ENCODE results near the gene COPB2. TPM values are rescaled to one million over a fixed set of nuclear protein-coding genes. Genes with fewer than 3 reads are reported as not detected.
A peak's percentile ranks its signal among the peaks of the same experiment; 100 is the strongest.

Gene COPB2
- total and polyA plus RNA-seq, 4 experiments from 2014 or later, result 55.1 to 80.6 (median 79.0) TPM

GRCh38 chr3:139332092-139332491 lies 57.4 kb downstream of the COPB2 start:
- Mint-ChIP-seq H3K9me3 (no peaks in the 10 kb centered on the region), H3K4me3 (no peak overlapping the region), H3K27me3 (peaks cover 25 to 26% of the 10 kb centered on the region in 2 donors), H3K36me3 (no peaks in the 10 kb centered on the region), H3K27ac (no peak overlapping the region), H3K4me1 (peaks cover 5 to 20% (median 12%) of the 10 kb centered on the region in 4 donors)
- ChIA-PET POLR2A (ENCODE audit: partially characterized antibody) (no interaction called here), CTCF (ENCODE audit: partially characterized antibody) (interaction anchor here (0.9 kb wide), 1 partner anchor 220 kb away, joined by 3 read pairs; no protein-coding TSS in a partner anchor)
- Histone ChIP-seq H3K36me3 (ENCODE audit: insufficient read depth, low read length) (no peaks in the 10 kb centered on the region), H3K27me3 (ENCODE audit: insufficient read depth, low read length) (peaks cover 4% of the 10 kb centered on the region), H3K4me3 (ENCODE audit: low read length in 2 of 2) (no peak overlapping the region), H3K4me1 (ENCODE audit: insufficient read depth, low read length) (peaks cover 5% of the 10 kb centered on the region), H3K27ac (ENCODE audit: low read depth, low read length) (no peak overlapping the region), H3K9me3 (ENCODE audit: control insufficient read depth in 1 of 2, low read length in 2 of 2) (no peaks in the 10 kb centered on the region)
- intact Hi-C loops (cut with micrococcal nuclease), result no loop called here
- no peak for DNase-seq

- Histone ChIP-seq H3K27ac (ENCODE audit: low read depth, low read length) (no peak overlapping the region), H3K9me3 (ENCODE audit: control insufficient read depth in 1 of 2, low read length in 2 of 2) (no peaks in the 10 kb centered on the region), H3K36me3 (ENCODE audit: insufficient read depth, low read length) (no peaks in the 10 kb centered on the region), H3K4me3 (ENCODE audit: low read length in 2 of 2) (peak overlapping the region in 1 of 2 donors; percentile 8), H3K27me3 (ENCODE audit: insufficient read depth, low read length) (peaks cover 4% of the 10 kb centered on the region), H3K4me1 (ENCODE audit: insufficient read depth, low read length) (peaks cover 5% of the 10 kb centered on the region)
- Mint-ChIP-seq H3K27me3 (peaks cover 22 to 26% of the 10 kb centered on the region in 2 donors), H3K27ac (no peak overlapping the region), H3K4me1 (peaks cover 5 to 20% (median 12%) of the 10 kb centered on the region in 4 donors), H3K9me3 (no peaks in the 10 kb centered on the region), H3K4me3 (peak overlapping the region; percentile 66 to 84 (median 78)), H3K36me3 (no peaks in the 10 kb centered on the region)
- ChIA-PET POLR2A (ENCODE audit: partially characterized antibody) (no interaction called here), CTCF (ENCODE audit: partially characterized antibody) (interaction anchor here (0.7 to 3.1 kb wide), 17 partner anchors 11 to 406 kb away, joined by 3 to 34 read pairs (median 4); partner anchors contain the start of gene MRPS22)
- intact Hi-C loops (cut with micrococcal nuclease), result loop anchor here (1.0 to 5.0 kb wide), 2 partner anchors 393 to 737 kb away; partner anchors contain the start of gene CEP70
- peak; percentile 79 to 82 (median 81) for DNase-seq
These were observed 60.0 kb downstream of the COPB2 start for GRCh38 chr3:139329364-139329850.

GRCh38 chr3:139328356-139328755 lies 61.1 kb downstream of the COPB2 start:
- peaks cover 5 to 20% (median 12%) of the 10 kb centered on the region in 4 donors for H3K4me1 Mint-ChIP-seq
- Histone ChIP-seq H3K4me1 (ENCODE audit: insufficient read depth, low read length) (peaks cover 5% of the 10 kb centered on the region), H3K27me3 (ENCODE audit: insufficient read depth, low read length) (peaks cover 4% of the 10 kb centered on the region), H3K9me3 (ENCODE audit: control insufficient read depth in 1 of 2, low read length in 2 of 2) (no peaks in the 10 kb centered on the region), H3K36me3 (ENCODE audit: insufficient read depth, low read length) (no peaks in the 10 kb centered on the region), H3K4me3 (ENCODE audit: low read length in 2 of 2) (no peak overlapping the region), H3K27ac (ENCODE audit: low read depth, low read length) (no peak overlapping the region)
- ChIA-PET CTCF (ENCODE audit: partially characterized antibody) (interaction anchor here (1.1 to 3.1 kb wide), 10 partner anchors 10 to 911 kb away, joined by 3 to 34 read pairs (median 6); no protein-coding TSS in a partner anchor), POLR2A (ENCODE audit: partially characterized antibody) (no interaction called here)
- H3K4me3 Mint-ChIP-seq, result no peak overlapping the region
- H3K27me3 Mint-ChIP-seq, result peaks cover 22 to 28% of the 10 kb centered on the region in 2 donors
- H3K36me3 Mint-ChIP-seq, result no peaks in the 10 kb centered on the region
- H3K9me3 Mint-ChIP-seq, result no peaks in the 10 kb centered on the region
- intact Hi-C loops (cut with micrococcal nuclease), result loop anchor here (5.0 kb wide), 1 partner anchor 736 kb away; the partner anchor contains the start of gene CEP70
- H3K27ac Mint-ChIP-seq, result no peak overlapping the region
- no peak for DNase-seq

DNA sequence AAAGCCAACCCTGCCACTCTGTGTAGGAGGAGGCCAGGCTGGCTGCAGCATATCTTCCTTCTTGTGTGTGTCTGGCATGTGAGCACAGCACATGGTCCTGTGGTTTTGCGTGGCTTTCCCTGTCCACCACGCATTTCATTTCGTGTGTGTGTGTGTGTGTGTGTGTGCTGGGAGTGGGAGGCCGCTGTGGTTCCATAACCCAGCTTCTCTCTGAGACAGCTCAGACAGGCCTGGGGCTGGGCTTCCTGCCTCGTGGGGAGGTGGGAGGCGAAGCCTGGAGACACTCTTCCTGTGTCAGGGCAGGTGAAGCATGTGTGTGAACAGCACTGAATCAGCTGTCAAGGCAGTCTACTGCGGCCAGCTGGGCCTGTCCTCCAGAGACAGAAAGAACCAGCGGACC lies 61.6 kb downstream of the COPB2 start:
- ChIA-PET CTCF (ENCODE audit: partially characterized antibody) (interaction anchor here (0.6 to 3.1 kb wide), 9 partner anchors 9 to 911 kb away, joined by 3 to 34 read pairs (median 6); no protein-coding TSS in a partner anchor), POLR2A (ENCODE audit: partially characterized antibody) (no interaction called here)
- H3K9me3 ChIP-seq (ENCODE audit: control insufficient read depth in 1 of 2, low read length in 2 of 2), result no peaks in the 10 kb centered on the region
- peaks cover 4% of the 10 kb centered on the region for H3K27me3 ChIP-seq (ENCODE audit: insufficient read depth, low read length)
- intact Hi-C loops (cut with micrococcal nuclease), result loop anchor here (5.0 kb wide), 1 partner anchor 736 kb away; the partner anchor contains the start of gene CEP70
- Mint-ChIP-seq H3K36me3 (no peaks in the 10 kb centered on the region), H3K27ac (peak overlapping the region in 1 of 7 donors; percentile 25), H3K4me1 (peaks cover 5 to 20% (median 12%) of the 10 kb centered on the region in 4 donors), H3K4me3 (no peak overlapping the region), H3K9me3 (no peaks in the 10 kb centered on the region), H3K27me3 (peaks cover 19 to 26% of the 10 kb centered on the region in 2 donors)
- H3K4me3 ChIP-seq (ENCODE audit: low read length in 2 of 2), result no peak overlapping the region
- no peaks in the 10 kb centered on the region for H3K36me3 ChIP-seq (ENCODE audit: insufficient read depth, low read length)
- H3K4me1 ChIP-seq (ENCODE audit: insufficient read depth, low read length), result peaks cover 5% of the 10 kb centered on the region
- no peak for DNase-seq
- H3K27ac ChIP-seq (ENCODE audit: low read depth, low read length), result no peak overlapping the region

- Mint-ChIP-seq H3K4me3 (no peak overlapping the region), H3K9me3 (no peaks in the 10 kb centered on the region), H3K4me1 (peaks cover 5 to 20% (median 12%) of the 10 kb centered on the region in 4 donors), H3K27ac (peak overlapping the region in 1 of 7 donors; percentile 1), H3K36me3 (no peaks in the 10 kb centered on the region), H3K27me3 (peaks cover 14 to 20% of the 10 kb centered on the region in 2 donors)
- no peaks in the 10 kb centered on the region for H3K36me3 ChIP-seq (ENCODE audit: insufficient read depth, low read length)
- DNase-seq, result no peak
- no peak overlapping the region for H3K4me3 ChIP-seq (ENCODE audit: low read length in 2 of 2)
- H3K27me3 ChIP-seq (ENCODE audit: insufficient read depth, low read length), result peaks cover 4% of the 10 kb centered on the region
- H3K9me3 ChIP-seq (ENCODE audit: control insufficient read depth in 1 of 2, low read length in 2 of 2), result no peaks in the 10 kb centered on the region
- H3K27ac ChIP-seq (ENCODE audit: low read depth, low read length), result no peak overlapping the region
- POLR2A ChIA-PET (ENCODE audit: partially characterized antibody), result no interaction called here
- intact Hi-C loops (cut with micrococcal nuclease), result loop anchor here (5.0 kb wide), 1 partner anchor 735 kb away; the partner anchor contains the start of gene CEP70
- peaks cover 5% of the 10 kb centered on the region for H3K4me1 ChIP-seq (ENCODE audit: insufficient read depth, low read length)
- CTCF ChIA-PET (ENCODE audit: partially characterized antibody), result interaction anchor here (0.6 to 2.1 kb wide), 6 partner anchors 9 to 910 kb away, joined by 3 to 18 read pairs (median 5); no protein-coding TSS in a partner anchor
These were observed 62.2 kb downstream of the COPB2 start for GRCh38 chr3:139327231-139327630.

DNA sequence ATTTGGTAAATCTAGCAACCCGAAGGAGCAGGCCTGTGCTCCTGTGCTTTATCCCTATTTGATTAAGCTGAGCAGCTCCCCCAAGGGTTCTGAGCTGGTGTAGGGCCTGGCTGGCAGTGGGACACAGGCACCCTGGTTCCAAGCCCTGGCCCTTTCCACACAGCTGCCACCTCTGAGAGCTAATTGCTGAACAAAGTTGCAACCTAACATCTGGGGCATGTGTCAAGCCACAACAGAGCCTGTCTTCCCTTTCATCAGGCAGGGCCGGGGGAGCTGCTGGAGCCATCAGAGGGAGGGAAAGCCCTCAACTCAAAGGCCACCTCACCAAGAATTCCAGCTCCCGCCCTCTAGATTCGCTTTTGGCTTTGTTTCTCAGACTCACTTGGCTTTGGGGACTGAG lies 62.7 kb downstream of the COPB2 start:
- no peaks in the 10 kb centered on the region for H3K9me3 Mint-ChIP-seq
- ChIA-PET CTCF (ENCODE audit: partially characterized antibody) (interaction anchor here (1.2 kb wide), 1 partner anchor 214 kb away, joined by 3 read pairs; no protein-coding TSS in a partner anchor), POLR2A (ENCODE audit: partially characterized antibody) (no interaction called here)
- H3K27me3 Mint-ChIP-seq, result peaks cover 9 to 15% of the 10 kb centered on the region in 2 donors
- H3K4me1 Mint-ChIP-seq, result peaks cover 5 to 20% (median 12%) of the 10 kb centered on the region in 4 donors
- no peak overlapping the region for H3K27ac ChIP-seq (ENCODE audit: low read depth, low read length)
- H3K4me3 Mint-ChIP-seq, result no peak overlapping the region
- peaks cover 5% of the 10 kb centered on the region for H3K4me1 ChIP-seq (ENCODE audit: insufficient read depth, low read length)
- no peaks in the 10 kb centered on the region for H3K36me3 ChIP-seq (ENCODE audit: insufficient read depth, low read length)
- no peaks in the 10 kb centered on the region for H3K9me3 ChIP-seq (ENCODE audit: control insufficient read depth in 1 of 2, low read length in 2 of 2)
- intact Hi-C loops (cut with micrococcal nuclease), result loop anchor here (5.0 kb wide), 1 partner anchor 734 kb away; the partner anchor contains the start of gene CEP70
- no peaks in the 10 kb centered on the region for H3K27me3 ChIP-seq (ENCODE audit: insufficient read depth, low read length)
- no peak overlapping the region for H3K4me3 ChIP-seq (ENCODE audit: low read length in 2 of 2)
- no peak for DNase-seq
- H3K27ac Mint-ChIP-seq, result no peak overlapping the region
- no peaks in the 10 kb centered on the region for H3K36me3 Mint-ChIP-seq

GRCh38 chr3:139326131-139326530 lies 63.3 kb downstream of the COPB2 start:
- intact Hi-C loops (cut with micrococcal nuclease), result loop anchor here (5.0 kb wide), 1 partner anchor 734 kb away; the partner anchor contains the start of gene CEP70
- no peak overlapping the region for H3K4me3 Mint-ChIP-seq

More at GRCh38 chr3:139326131-139326530, 63.3 kb downstream of the COPB2 start:
- Mint-ChIP-seq H3K4me1 (peaks cover 5 to 20% (median 12%) of the 10 kb centered on the region in 4 donors), H3K27ac (no peak overlapping the region), H3K27me3 (peaks cover 8 to 11% of the 10 kb centered on the region in 2 donors), H3K36me3 (no peaks in the 10 kb centered on the region), H3K9me3 (no peaks in the 10 kb centered on the region)
- ChIA-PET POLR2A (ENCODE audit: partially characterized antibody) (no interaction called here), CTCF (ENCODE audit: partially characterized antibody) (interaction anchor here (1.2 to 1.6 kb wide), 2 partner anchors 214 to 390 kb away, joined by 3 to 7 read pairs; no protein-coding TSS in a partner anchor)
- DNase-seq, result no peak
- Histone ChIP-seq H3K36me3 (ENCODE audit: insufficient read depth, low read length) (no peaks in the 10 kb centered on the region), H3K9me3 (ENCODE audit: control insufficient read depth in 1 of 2, low read length in 2 of 2) (no peaks in the 10 kb centered on the region), H3K4me1 (ENCODE audit: insufficient read depth, low read length) (peaks cover 5% of the 10 kb centered on the region), H3K4me3 (ENCODE audit: low read length in 2 of 2) (no peak overlapping the region), H3K27me3 (ENCODE audit: insufficient read depth, low read length) (no peaks in the 10 kb centered on the region), H3K27ac (ENCODE audit: low read depth, low read length) (no peak overlapping the region)

Measured in CD4-positive, alpha-beta memory T cell (primary cell).